Activated naive CD4-positive, alpha-beta T cell treated with anti-CD3 and anti-CD28 coated beads for 36 hours (primary cell): Measurements from ENCODE around the gene RNF212B. TPM values are rescaled to one million over a fixed set of nuclear protein-coding genes. Genes with fewer than 3 reads are reported as not detected.
"Not testable (repeated sequence)": the region's sequence is repeated elsewhere in the genome, so short reads cannot be mapped to it uniquely, and the experiment has no call there.

Experiments used
- CTCF ChIA-PET: fragments of 350-600 bp; sonication (Branson Sonifier 250); formaldehyde crosslinking; loops from one replicate; lab custom pipeline; 2021; ENCODE audit warnings: antibody characterized with exemption; lab: Charles Lee
- DNase-seq: peaks from one replicate; pipeline ENCODE4 v3.0.0-alpha.2; 2020
- H3K27ac Mint-ChIP-seq: one replicate; pipeline ENCODE4 v1.8.0; 2021; ENCODE audit warnings: mild to moderate bottlenecking, mixed read lengths
- H3K27me3 Mint-ChIP-seq: one replicate; pipeline ENCODE4 v1.8.0; 2021; ENCODE audit warnings: low read depth, mixed read lengths
- H3K36me3 Mint-ChIP-seq: one replicate; pipeline ENCODE4 v1.8.0; 2021; ENCODE audit warnings: low read depth, mixed read lengths
- H3K4me1 Mint-ChIP-seq: one replicate; pipeline ENCODE4 v1.8.0; 2021; ENCODE audit warnings: low read depth, mixed read lengths
- H3K4me3 Mint-ChIP-seq: one replicate; pipeline ENCODE4 v1.8.0; 2021; ENCODE audit warnings: mild to moderate bottlenecking, moderate library complexity, mixed read lengths
- H3K9me3 Mint-ChIP-seq: one replicate; pipeline ENCODE4 v1.8.0; 2021; ENCODE audit warnings: mixed read lengths
- intact Hi-C: fragments of 100-400 bp; cut with micrococcal nuclease; formaldehyde crosslinking; loops from one replicate; pipeline ENCODE4 v1.15.1; 2023
- total RNA-seq, 2 experiments: library from RNA; stranded (reverse); gene quantifications; one replicate each; pipeline ENCODE4 v1.2.3, GENCODE V29; 2021

Gene RNF212B
- total RNA-seq, 2 experiments from 2014 or later: not detected

DNA sequence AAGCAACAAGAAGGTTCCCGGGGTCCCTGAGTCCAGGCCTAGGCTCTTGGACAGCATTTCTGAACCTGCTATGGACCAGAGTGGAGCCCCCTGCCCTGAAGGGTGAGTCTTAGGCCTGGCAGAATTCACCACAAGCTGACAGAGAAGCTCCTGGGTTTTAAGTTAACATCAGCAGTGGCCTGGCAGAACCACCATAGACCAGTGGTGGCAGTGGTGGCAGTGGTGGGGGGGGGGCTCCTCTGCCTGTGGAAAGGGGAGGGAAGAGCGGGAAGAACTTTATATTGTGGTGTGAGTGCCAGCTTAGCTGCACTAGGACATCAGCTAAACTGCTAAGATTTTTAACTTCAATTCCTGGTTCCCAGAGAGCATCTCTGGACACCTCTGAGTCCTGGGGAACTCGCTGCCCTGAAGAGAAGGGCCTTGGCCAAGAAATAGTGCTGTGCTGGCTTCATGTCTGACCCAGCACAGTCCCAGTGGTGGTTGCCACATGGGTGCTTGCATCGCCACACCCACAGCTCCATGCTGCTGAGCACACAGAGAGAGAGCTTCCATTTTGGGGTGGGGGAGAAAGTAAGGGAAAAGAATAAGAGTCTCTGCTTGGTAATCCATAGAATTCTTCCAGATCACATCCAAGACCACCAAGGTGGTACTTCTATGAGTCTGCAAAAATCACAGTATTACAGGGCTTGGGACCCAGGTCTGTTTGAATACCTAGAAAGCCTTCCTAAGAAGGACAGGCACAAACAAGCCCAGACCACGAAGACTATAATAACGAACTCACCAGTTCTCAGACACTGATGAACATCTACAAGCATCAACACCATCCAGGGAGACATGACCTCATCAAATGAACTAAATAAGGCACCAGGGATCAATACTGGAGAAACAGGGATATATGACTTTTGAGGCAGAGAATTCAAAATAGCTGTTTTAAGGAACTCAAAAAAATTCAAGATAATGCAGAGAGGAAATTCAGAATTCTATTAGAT, 20.4 kb upstream of the RNF212B start:
- Mint-ChIP-seq H3K9me3 (peaks cover 4% of the 10 kb centered on the region), H3K36me3 (no peaks in the 10 kb centered on the region), H3K27ac (no peak overlapping the region), H3K27me3 (peaks cover 6% of the 10 kb centered on the region), H3K4me1 (no peaks in the 10 kb centered on the region), H3K4me3 (no peak overlapping the region)
- no peak for DNase-seq
- CTCF ChIA-PET: interaction anchor here (0.6 to 2.2 kb wide), 2 partner anchors 77 to 96 kb away, joined by 3 to 6 read pairs; no protein-coding TSS in a partner anchor
- intact Hi-C loops: no loop called here

DNA sequence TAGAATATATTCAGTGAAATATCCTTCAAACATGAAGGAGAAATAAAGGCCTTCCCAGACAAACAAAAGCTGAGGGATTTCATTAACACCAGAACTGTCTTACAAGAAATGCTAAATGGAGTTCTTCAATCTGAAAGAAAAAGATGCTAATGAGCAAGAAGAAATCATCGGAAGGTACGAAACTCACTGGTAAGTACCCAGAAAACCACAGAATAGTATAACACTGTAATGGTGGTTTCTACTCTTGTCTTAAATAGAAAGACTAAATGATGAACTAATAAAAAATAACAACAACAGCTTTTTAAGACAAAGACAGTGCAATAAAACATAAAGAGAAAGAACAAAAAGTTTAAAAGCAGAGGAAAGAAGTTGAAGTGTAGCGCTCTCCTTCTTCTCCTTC, 18.7 kb upstream of the RNF212B start:
- CTCF ChIA-PET: interaction anchor here (0.6 to 0.7 kb wide), 3 partner anchors 30 to 530 kb away, joined by 3 to 4 read pairs (median 4); no protein-coding TSS in a partner anchor
- no peak for DNase-seq
- H3K4me1 Mint-ChIP-seq: no peaks in the 10 kb centered on the region
- H3K36me3 Mint-ChIP-seq: no peaks in the 10 kb centered on the region
- peaks cover 9% of the 10 kb centered on the region for H3K27me3 Mint-ChIP-seq
- no peak overlapping the region for H3K4me3 Mint-ChIP-seq
- H3K27ac Mint-ChIP-seq: no peak overlapping the region
- peaks cover 4% of the 10 kb centered on the region for H3K9me3 Mint-ChIP-seq
- intact Hi-C loops: no loop called here

DNA sequence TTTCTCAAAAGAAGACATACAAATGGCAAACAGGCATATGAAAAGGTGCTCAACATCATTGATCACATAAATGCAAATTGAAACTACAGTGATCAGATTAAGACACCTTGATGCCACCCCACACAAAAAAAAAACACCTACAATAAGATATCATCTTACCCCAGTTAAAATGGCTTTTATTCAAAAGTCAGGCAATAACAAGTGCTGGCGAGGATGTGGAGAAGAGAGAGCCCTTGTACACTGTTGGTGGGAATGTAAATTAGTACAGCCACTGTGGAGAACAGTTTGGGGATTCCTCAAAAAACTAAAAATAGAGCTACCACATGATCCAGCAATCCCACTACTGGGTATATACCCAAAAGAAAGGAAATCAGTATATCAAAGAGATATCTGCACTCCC, 12.8 kb upstream of the RNF212B start:
- H3K27me3 Mint-ChIP-seq, H3K4me3 Mint-ChIP-seq, CTCF ChIA-PET, H3K27ac Mint-ChIP-seq, intact Hi-C loops, H3K4me1 Mint-ChIP-seq, H3K36me3 Mint-ChIP-seq, H3K9me3 Mint-ChIP-seq, DNase-seq: not testable (repeated sequence)

DNA sequence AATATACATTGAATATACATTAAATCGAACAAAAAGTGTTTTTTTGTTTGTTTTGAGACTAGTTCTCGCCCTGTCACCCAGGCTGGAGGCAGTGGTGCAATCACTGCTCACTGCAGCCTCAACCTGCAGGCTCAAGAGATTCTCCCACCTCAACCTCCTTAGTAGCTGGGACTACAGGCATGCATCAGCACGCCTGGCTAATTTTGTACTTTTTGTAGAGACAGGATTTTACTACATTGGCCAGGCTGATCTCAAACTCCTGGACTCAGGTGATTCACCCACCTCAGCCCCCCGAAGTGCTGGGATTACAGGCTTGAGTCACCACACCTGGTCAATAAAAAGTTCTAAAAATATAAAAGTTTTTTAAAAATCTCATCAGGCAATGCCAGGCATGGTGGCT, 10.2 kb upstream of the RNF212B start:
- Mint-ChIP-seq H3K4me3 (no peak overlapping the region), H3K27ac (no peak overlapping the region), H3K9me3 (no peaks in the 10 kb centered on the region), H3K36me3 (peaks cover 1% of the 10 kb centered on the region), H3K27me3 (peaks cover 3% of the 10 kb centered on the region), H3K4me1 (no peaks in the 10 kb centered on the region)
- intact Hi-C loops: no loop called here
- no peak for DNase-seq
- CTCF ChIA-PET: interaction anchor here (0.7 to 0.9 kb wide), 2 partner anchors 17 to 115 kb away, joined by 4 to 6 read pairs; no protein-coding TSS in a partner anchor

DNA sequence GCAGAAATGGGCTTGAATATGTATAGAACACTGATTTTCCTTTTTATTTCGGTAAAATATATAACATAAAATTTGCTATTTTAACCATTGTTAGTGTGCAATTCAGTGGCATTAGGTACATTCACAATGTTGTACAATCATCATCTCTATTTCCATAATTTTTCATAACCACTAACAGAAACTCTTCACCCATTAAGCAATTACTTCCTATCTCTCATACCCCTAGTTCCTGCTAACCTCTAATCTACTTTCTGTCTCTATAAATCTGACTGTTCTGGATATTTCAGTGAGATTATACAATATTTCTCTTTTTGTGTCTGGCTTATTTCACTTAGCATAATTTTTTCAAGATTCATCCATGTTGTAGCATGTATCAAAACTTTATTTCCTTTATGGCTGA, 8.9 kb upstream of the RNF212B start:
- Mint-ChIP-seq H3K27me3 (no peaks in the 10 kb centered on the region), H3K27ac (no peak overlapping the region), H3K36me3 (peaks cover 1% of the 10 kb centered on the region), H3K4me1 (no peaks in the 10 kb centered on the region), H3K9me3 (no peaks in the 10 kb centered on the region), H3K4me3 (no peak overlapping the region)
- no peak for DNase-seq
- CTCF ChIA-PET: no interaction called here
- intact Hi-C loops: no loop called here

DNA sequence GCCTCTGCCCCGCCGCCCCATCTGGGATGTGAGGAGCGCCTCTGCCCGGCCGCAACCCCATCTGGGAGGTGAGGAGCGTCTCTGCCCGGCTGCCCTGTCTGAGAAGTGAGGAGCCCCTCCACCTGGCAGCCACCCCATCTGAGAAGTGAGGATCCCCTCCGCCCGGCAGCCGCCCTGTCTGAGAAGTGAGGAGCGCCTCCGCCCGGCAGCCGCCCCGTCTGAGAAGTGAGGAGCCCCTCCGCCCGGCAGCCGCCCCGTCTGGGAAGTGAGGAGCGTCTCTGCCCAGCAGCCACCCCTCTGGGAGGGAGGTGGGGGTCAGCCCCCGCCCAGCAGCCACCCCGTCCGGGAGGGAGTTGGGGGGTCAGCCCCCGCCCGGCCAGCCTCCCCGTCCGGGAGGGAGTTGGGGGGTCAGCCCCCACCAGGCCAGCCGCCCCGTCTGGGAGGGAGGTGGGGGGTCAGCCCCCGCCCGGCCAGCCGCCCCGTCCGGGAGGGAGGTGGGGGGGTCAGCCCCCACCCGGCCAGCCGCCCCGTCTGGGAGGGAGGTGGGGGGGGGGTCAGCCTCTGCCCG, 5.4 kb upstream of the RNF212B start:
- H3K4me1 Mint-ChIP-seq, H3K27me3 Mint-ChIP-seq, H3K9me3 Mint-ChIP-seq, H3K4me3 Mint-ChIP-seq, DNase-seq, H3K36me3 Mint-ChIP-seq, H3K27ac Mint-ChIP-seq, CTCF ChIA-PET, intact Hi-C loops: not testable (repeated sequence)

DNA sequence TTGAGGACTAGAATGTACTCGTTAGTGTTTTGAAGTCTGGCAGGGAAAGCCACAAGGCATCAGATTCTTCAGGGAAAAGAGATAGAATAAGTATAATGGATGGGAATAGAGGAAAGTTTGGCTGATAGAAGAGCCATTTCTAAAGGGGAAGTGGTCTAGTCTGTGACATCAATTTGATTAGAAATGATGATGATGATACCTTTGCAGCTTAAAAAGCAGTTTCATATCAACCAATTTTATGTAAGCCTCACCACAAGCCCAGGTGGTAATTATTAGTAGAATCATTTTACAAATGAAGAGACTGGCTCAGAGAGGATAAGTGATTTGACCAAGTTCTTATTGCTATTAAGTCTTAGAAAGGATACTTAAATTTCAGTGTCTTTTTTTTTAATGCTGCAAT, 2.9 kb downstream of the RNF212B start:
- Mint-ChIP-seq H3K27ac (no peak overlapping the region), H3K4me3 (no peak overlapping the region), H3K4me1 (peaks cover 5% of the 10 kb centered on the region), H3K36me3 (no peaks in the 10 kb centered on the region), H3K27me3 (peaks cover 10% of the 10 kb centered on the region), H3K9me3 (no peaks in the 10 kb centered on the region)
- CTCF ChIA-PET: interaction anchor here (0.5 kb wide), 1 partner anchor 52 kb away, joined by 4 read pairs; no protein-coding TSS in a partner anchor
- DNase-seq: no peak
- intact Hi-C loops: no loop called here

DNA sequence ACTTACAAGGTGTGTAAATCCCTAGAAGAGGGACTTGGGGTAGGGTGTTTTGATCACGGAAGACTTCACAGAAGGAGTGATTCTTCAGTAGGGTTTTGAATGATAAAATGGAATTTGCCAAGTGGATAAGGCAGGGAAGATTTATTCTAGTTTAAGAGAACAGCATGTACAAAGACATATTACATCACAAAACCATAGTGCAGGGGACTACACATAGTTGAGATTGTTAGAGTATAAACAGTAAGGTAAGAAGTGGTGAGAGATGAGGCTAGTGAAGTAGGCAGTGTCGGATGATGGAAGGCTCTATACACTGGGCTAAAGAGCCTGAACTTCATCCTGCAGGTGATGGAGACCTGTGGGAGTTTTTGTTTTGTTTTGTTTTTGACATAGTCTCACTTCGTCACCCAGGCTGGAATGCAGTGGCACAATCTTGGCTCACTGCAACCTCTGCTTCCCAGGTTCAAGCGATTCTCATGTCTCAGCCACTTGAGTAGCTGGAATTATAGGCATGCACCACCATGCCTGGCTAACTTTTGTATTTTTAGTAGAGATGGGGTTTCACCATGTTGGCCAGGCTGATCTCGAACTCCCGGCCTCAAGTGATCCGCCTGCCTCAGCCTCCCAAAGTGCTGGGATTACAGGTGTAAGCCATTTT, 3.5 kb downstream of the RNF212B start:
- CTCF ChIA-PET, H3K27ac Mint-ChIP-seq: not testable (repeated sequence)

DNA sequence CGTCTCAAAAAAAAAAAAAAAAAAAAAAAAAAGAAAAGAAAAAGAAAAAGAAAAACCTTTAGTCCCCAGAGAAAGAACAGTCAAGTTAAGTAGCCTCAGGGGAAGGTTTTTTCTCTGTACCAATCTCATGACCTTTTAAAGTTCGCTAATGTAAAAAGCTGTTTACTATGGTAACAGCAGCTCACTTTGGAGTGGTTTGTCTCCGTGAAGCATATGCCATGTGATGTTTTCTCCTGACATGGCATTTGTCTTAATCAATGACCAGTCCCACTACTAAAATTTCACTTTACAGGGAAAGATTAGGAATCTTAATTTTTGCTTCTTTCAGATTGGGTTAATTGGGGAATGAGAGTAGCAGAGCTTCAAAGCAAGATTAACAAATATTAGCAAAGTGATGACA, 4.3 kb downstream of the RNF212B start:
- Mint-ChIP-seq H3K36me3 (no peaks in the 10 kb centered on the region), H3K27me3 (peaks cover 10% of the 10 kb centered on the region), H3K27ac (no peak overlapping the region), H3K4me3 (no peak overlapping the region), H3K9me3 (no peaks in the 10 kb centered on the region), H3K4me1 (peaks cover 5% of the 10 kb centered on the region)
- CTCF ChIA-PET: no interaction called here
- intact Hi-C loops: no loop called here
- no peak for DNase-seq

More for the DNA sequence above, 3.5 kb downstream of the RNF212B start:
- H3K36me3 Mint-ChIP-seq, intact Hi-C loops, H3K4me1 Mint-ChIP-seq, DNase-seq, H3K9me3 Mint-ChIP-seq, H3K4me3 Mint-ChIP-seq: not testable (repeated sequence)
- peaks cover 10% of the 10 kb centered on the region for H3K27me3 Mint-ChIP-seq

DNA sequence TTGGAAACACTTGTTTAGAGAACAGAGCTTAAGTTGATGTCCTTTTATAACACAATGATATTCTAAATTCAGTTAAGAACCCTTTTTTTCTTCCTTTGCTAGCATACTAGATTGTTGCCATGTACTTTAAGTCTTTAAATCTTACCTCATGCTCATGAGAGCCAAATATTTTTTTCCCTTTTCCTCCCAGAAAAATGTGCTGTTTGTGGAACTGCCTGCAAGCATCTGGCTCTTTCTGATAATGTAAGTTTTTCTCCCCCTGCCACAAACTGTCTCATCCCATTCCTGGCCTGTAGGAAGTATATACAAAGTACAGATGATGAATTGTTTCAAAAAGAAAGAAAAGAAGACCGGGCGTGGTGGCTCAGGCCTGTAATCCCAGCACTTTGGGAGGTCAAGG, 5.3 kb downstream of the RNF212B start:
- DNase-seq: no peak
- CTCF ChIA-PET: interaction anchor here (0.6 to 0.7 kb wide), 2 partner anchors 71 to 234 kb away, joined by 3 to 5 read pairs; no protein-coding TSS in a partner anchor
- Mint-ChIP-seq H3K27ac (no peak overlapping the region), H3K27me3 (peaks cover 3% of the 10 kb centered on the region), H3K36me3 (no peaks in the 10 kb centered on the region), H3K4me1 (no peaks in the 10 kb centered on the region), H3K9me3 (no peaks in the 10 kb centered on the region), H3K4me3 (no peak overlapping the region)
- intact Hi-C loops: no loop called here

DNA sequence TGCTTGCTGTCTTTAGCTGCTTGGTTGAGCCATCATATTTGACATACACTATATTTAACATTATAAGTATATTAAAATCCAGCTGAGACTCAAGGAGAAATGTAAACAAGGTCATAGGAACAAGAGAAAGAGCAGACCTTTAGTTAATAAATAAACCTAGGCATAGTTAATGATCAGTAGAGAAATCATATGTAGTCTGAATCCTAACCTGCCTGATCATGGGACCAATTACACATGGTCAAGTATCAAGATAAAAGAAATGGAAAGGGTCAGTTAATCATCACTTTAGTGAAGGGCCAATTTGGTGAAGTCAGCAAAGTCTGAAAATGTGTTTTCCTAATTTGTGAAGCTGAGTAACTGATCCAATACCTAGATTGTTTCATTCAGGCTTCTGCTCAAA, 7.5 kb downstream of the RNF212B start:
- H3K27ac Mint-ChIP-seq: no peak overlapping the region
- no peaks in the 10 kb centered on the region for H3K36me3 Mint-ChIP-seq
- H3K4me1 Mint-ChIP-seq: no peaks in the 10 kb centered on the region
- DNase-seq: no peak
- CTCF ChIA-PET: interaction anchor here (0.6 to 0.7 kb wide), 3 partner anchors 19 to 171 kb away, joined by 3 read pairs; no protein-coding TSS in a partner anchor
- no peak overlapping the region for H3K4me3 Mint-ChIP-seq
- H3K9me3 Mint-ChIP-seq: no peaks in the 10 kb centered on the region
- intact Hi-C loops: no loop called here
- H3K27me3 Mint-ChIP-seq: no peaks in the 10 kb centered on the region

DNA sequence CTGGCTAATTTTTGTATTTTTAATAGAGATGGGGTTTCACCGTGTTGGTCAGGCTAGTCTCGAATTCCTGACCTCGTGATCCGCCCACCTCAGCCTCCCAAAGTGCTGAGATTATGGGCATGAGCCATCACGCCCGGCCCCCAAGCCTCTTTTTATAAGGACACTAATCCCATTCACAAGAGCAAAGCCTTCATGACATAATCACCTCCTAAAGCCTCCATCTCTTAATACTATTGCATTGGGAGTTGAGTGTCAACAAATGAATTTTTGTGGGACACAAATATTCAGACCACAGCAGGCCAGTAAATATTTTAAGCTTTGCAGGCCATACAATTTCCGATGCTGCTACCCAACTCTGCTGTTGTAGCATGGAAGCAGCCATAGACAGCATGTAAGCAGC, 10.9 kb downstream of the RNF212B start:
- H3K27me3 Mint-ChIP-seq: peaks cover 12% of the 10 kb centered on the region
- no peak for DNase-seq
- no peaks in the 10 kb centered on the region for H3K4me1 Mint-ChIP-seq
- no peaks in the 10 kb centered on the region for H3K9me3 Mint-ChIP-seq
- CTCF ChIA-PET: interaction anchor here (0.6 to 0.7 kb wide), 2 partner anchors 30 to 44 kb away, joined by 3 to 4 read pairs; no protein-coding TSS in a partner anchor
- intact Hi-C loops: no loop called here
- H3K27ac Mint-ChIP-seq: no peak overlapping the region
- H3K4me3 Mint-ChIP-seq: no peak overlapping the region
- no peaks in the 10 kb centered on the region for H3K36me3 Mint-ChIP-seq
